IPS-NIHi11 (cell line): ENCODE data around the gene C2CD3.
A peak's percentile ranks its signal among the peaks of the same experiment; 100 is the strongest.

Source experiments
- DNase-seq: peaks from one replicate; pipeline ENCODE4 v3.0.0; 2012; ENCODE audit warnings: mixed read lengths, low spot score

C2CD3 gene

DNA sequence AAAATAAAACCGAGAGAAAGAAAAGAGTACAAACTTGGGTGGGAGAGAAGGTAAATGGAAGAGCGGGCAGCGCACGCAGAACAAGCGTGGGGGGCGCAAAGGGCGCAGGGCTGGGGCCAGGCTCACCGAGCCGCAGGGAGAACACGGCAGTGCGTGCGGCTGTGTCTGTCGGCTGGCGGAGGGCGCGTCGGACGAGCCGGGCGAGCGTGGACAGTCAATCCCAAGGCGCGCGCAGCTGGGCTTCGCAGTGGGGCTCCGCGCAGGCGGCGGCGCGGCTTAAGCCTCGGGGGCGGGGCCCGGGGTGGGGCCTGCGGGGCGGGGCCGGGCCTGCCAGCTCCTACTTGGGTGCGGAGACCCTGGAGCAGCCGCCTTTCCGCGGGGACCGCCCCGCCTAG is 188.2 kb downstream of the C2CD3 start, which contains the start of gene UCP2:
Gene UCP2, minus strand, starts transcription at position 249 of the 395 bp plus-strand sequence. CDS start 4,465 bp downstream, outside the sequence.
- peak; percentile 91 for DNase-seq

DNA sequence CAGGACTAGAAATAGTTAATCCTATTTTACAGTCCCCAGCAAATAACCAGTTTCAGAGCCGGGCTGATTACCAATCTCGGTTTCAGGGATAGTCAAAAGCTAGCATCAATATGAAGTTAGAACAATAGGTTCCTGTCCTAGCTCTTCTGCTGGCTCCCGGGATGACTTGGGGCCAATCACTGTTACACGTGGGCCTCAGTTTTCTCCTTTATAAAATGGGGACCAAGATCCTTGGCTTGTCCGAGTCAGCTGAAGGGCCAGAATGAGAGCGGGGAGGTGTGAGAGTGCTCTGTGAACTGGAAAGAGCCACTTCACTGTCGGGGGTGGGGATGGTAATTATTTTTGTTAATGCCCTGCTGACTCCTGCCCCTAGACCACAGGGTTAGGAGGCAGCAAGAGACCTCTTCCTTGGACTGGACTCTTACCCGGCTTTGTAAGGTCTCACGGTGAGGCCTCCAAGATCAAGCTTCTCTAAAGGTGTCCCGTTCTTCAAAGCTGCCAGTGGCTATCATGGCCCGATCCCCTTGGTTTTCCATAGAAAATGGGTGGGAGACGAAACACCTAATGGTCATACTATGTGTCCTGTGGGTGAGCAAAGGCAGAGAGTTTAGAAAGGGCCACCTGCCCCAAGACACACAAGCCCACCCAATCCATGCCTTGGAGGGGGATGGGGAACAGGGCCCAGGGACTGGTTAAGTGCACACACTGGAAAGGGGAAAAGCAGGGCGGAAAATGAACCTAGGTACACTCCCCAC is 189.6 kb downstream of the C2CD3 start:
- no peak for DNase-seq

DNA sequence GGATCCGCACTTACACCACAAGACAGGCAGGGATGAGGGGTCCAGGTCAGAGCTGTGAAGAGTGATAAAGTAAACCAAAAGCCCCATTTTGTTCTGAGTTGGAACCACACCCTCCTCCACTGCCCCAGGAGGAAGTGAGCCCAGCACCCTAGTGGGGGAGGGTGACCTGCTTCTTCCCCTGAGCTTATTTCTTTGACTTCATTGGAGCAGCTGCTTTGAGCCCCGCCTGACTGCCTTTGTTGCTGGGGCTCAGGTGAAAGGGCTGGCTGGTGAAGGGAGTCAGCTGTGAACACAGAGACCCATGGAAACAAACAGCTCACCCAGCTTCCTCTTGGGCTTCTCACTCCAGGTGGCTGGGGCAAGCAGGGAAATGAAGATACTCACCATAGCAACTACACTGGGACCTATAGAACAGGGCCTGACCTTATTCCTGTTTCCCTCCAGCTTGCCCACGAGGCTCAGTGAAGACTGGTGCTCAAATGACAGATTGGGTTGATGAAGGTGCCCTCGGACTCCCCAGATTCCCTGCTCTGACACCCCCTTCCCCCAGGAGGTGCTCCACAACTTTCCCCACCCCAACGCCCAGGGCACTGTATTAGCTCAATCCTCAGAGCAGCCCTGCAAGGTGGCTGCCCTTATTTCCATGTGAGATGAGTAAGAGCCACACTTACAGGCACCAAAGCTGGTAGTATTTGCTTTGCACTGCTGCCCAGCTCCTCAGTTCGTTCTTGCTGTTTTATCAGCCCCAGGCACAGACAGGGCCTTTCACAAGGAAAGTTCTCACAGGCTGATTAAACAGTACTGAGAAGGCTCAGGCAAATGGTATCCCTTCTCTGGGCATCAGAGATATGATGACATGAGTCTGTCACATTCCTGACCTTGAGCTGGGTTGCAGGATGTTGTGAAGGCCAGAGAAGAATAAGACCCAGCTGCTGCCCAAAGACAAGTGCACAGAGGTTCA is 190.5 kb downstream of the C2CD3 start:
- no peak for DNase-seq

- DNase-seq, result no peak
These were observed 192.2 kb downstream of the C2CD3 start for GRCh38 chr11:73978576-73979086.

- no peak for DNase-seq
These were observed 192.8 kb downstream of the C2CD3 start for GRCh38 chr11:73977856-73978519.

GRCh38 chr11:73976451-73977151 is 194.2 kb downstream of the C2CD3 start:
- no peak for DNase-seq

- DNase-seq, result no peak
These were observed 195.4 kb downstream of the C2CD3 start for GRCh38 chr11:73975479-73975757.

DNA sequence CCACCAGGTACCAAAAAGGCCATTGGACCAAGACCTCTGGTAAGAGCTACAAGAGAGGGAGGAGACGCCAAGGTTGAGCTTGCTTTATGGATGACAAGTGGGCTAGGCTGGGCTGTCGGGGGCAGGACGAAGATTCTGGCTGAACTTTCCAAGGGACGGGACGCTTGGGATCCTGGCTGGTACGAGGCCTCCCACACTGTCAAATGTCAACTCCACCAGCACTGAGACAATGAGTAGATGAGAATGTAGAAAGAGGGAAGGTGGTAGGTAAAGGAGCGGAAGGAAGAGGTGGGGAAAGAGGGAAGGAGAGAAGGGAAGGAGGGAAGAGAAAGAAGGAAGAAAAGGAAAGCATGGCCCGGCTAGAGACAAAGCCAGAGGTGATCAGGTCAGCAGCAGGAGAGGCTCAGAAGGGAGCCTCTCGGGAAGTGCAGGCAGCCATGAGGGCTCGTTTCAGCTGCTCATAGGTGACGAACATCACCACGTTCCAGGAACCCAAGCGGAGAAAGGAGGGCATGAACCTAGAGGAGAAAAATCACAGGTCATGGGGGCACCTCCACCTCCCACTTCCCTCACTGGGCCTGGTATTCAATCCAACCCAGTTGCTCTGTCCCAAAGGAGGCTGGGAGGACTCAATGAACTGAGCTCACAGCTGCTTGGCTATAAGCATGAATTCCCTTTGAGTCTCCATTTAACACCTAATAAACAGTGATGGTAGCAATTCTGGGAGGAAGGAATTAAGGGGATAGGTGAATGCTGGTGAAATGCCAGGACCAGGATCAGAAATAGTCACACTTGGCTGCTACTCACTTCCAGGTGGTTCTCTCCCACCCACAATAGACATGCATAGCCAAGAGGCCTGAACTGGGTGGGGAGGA is 196.0 kb downstream of the C2CD3 start:
- no peak for DNase-seq

DNA sequence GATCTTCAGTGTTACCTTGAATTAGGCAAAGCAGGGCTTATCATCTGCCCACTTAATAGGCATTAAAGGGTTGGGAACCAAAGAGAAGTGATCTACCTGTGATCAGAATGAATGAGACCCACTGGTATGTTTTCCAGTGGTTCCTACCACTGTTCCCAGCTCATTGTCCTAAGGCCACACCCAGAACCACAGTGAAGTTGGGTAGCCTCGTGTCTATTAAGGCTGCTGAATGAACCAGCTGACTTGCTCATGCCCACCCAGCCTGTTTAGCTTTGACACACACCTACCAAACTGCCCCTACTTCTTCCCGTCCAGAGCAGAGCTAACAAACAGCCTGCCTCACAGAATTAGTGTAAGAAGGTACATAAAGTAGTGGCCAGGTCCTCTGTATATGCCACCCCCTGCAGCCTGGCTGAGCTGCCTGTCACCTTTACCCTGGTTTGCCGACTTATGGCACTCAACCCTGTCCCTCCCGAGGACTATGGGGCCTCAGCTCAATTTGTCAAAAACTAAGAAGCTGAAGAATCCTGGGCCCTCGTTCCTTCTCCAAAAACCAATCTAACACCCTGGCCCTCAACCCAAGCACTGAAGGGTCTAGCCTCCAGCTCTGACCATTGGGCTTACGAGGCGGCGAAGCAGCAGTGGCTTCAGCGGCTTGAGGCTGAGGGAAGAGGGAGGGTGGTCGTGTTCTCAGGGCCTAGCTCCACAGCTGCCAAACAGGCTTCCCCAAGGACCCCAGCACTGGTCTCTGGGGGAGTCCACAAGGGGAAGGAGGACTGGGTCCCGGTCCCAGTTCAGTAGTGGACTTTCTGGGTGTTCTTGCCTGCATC is 198.0 kb downstream of the C2CD3 start:
- no peak for DNase-seq

- no peak for DNase-seq
These were observed 198.6 kb downstream of the C2CD3 start for GRCh38 chr11:73972187-73972586.

GRCh38 chr11:73971175-73971719 is 199.6 kb downstream of the C2CD3 start:
- DNase-seq, result no peak

GRCh38 chr11:73969991-73970800 is 200.6 kb downstream of the C2CD3 start:
- no peak for DNase-seq

GRCh38 chr11:73969091-73969490 is 201.7 kb downstream of the C2CD3 start:
- no peak for DNase-seq

DNA sequence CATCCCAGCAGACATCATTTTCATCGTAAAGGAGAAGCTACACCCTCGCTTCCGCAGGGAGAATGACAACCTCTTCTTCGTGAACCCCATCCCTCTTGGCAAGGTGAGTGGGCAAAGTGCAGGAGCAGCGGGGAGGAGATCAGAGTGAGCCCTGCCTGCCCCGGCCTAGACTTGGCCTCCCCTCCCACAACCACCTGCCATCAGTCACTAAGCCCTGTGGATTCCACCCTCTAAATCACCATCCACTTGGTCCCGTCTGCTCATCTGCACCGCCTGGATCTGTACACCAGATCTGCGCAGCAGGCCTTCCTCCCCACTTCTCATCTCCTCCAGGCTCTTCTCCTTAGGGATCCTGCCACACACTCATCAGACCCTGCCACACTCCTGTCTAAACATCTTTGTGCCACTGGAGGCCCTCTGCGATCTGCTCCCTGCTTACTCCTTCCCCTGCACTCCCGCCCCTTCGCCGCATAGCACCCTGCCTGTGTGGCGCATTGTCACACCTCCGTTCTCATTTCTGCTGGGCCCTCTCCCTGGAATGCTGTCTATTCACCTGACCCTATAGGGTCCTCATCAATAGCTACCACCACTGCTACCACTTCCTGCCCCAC is 202.3 kb downstream of the C2CD3 start:
- DNase-seq, result no peak

DNA sequence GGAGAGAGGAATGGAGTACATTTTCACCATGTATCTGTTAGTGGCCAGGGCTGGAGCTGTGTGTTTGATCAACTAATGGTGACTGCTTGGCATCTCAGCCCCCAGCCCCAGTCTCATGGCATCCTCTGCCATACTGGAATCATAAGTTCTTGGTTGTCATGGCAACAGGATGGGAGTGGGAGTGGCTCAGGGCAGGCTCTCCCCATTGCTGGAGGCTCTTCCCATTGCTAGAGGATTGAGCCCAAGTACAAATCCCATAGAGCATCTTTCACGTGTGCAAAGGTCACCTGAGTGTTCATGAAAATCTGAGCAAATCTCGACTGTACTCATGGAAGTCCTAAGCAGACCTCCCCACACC is 205.1 kb downstream of the C2CD3 start:
- no peak for DNase-seq

DNA sequence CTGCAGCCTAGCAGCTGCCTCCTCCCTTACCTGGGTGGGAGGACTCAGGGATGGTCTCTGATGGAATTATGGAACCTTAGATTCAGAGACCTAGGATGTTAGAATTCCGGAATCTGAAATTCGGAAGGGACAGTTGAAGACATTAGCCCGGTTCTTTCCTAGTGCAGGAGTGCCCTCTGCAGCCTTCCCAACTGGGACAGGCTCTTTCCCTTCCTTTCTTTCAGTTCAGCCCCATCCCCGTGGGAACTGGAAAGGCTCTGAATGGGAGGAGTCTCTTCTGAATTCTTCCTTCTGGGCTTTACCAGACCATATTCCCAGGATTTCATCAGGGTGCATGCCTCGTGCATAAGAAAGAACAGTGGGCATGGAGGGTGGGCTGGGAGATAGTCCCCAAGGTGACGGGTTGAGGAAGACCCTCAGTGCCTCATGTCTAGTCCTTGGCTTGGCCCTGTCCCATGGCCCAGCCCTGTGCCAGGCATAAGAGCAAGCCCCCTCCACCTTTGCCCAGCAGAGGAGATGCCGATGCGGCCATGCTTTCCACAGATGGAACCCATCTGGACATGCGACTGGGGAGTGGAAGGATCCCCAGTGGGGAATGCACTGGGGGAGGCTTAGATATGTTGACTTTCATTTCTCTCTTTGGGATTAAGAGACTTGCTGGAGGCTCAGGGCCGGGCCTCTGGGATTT is 205.6 kb downstream of the C2CD3 start:
- DNase-seq, result no peak

DNA sequence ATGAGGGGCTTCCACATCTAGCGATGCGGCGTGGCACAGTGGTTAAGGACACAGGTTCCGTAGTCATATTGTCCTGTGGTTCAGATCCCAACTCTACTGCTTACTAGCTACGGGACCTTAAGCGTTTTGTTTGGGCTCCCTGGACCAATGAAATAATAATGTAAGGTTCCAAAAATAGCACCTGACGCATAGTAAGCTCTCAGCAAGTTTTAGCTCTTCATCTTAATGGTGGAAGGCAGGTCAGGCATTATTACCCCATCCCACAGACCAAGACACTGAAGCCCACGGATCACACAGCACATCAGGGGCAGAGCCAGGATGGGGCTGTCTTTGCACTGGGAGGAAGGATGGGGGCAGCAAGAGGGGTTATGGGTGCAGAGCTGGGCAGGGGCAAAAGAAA is 206.9 kb downstream of the C2CD3 start:
- DNase-seq, result no peak
